HG03558 (cell line): ENCODE data around the gene PTPRA.

ENCODE experiments used
- ATAC-seq: cut with Tn5 transposase; IDR thresholded peaks from one replicate; pipeline ENCODE4 v1.9.1; 2021; ENCODE audit warnings: moderate number of reproducible peaks; ENCODE audit not compliant: unreplicated experiment; ENCODE audit errors: extremely low read depth

Gene PTPRA

DNA sequence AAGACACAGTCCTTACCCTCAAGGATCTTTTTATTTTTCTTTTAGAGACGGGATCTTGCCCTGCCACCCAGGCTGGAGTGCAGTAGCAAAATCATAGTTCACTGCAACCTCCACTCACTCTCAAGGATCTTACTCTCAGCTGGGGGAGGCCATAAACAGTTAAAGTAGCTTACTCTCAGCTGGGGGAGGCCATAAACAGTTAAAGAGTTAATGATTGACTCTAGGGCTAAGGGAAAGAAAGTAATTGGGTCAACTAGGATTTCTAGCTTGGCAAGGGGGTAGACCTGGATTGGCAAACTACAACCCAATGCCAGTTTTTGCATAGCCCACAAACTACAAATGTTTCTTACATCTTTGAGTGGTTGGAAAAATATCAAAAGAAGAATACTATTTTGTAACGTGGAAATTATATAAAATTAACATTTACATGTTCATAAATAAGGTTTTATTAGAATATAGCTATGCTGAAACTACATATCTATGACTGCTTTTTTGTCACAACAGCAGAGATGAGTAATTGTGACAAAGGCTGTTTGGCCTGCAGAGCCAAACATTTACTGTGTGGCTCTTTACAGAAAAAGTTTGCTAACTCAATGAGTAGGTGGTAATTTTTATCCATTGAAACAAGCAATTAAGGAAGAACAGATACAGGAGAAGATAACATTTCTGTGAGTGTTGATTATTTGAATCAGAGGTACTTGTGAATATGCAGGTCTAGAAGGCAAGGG, 46.4 kb downstream of the PTPRA start:
- ATAC-seq: no peak

- ATAC-seq: no peak
Observed at GRCh38 chr20:2920473-2920872, 47.2 kb downstream of the PTPRA start.

DNA sequence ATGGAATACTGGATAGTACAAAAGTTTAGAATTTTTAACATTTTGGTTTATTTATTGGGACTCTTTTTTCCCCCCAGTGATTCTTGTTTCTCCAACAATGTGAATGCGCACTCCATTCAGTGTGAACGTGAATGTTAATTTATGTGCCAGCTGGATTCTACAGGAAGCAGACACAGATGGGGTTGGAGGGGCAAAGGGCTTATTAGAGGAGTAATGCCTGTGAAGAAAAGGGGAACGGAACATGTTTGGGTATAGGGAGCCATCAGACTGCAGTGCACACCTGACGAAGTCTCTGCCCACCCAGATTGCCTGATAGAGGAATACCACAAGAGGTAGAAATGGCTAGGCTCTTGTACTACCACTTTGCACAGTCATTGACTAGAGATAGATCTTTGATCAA, 48.2 kb downstream of the PTPRA start:
- ATAC-seq: no peak

GRCh38 chr20:2922957-2923356, 49.7 kb downstream of the PTPRA start:
- ATAC-seq: no peak

- ATAC-seq: no peak
Observed at GRCh38 chr20:2930538-2930937, 57.3 kb downstream of the PTPRA start.

DNA sequence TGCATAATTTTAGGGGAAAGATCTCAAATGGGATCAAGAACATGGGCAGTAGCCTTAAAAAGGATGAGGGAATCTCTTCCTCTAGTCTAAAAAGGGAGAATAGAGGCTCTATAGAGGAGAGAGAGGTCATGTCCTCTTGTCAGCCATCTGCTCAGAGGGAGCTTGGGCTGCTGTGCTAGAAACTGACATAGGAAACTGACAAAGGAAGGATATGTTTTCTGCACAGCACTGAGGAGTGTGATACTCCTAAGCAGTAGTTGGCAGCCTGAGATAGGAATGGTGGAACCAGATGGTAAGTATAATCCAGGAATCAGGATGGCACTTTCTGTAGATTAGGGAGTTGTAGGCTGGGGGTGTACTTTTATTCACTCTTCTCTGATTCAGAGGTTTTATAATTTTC, 59.2 kb downstream of the PTPRA start:
- ATAC-seq: no peak

GRCh38 chr20:2937902-2938301, 64.6 kb downstream of the PTPRA start:
- no peak for ATAC-seq

DNA sequence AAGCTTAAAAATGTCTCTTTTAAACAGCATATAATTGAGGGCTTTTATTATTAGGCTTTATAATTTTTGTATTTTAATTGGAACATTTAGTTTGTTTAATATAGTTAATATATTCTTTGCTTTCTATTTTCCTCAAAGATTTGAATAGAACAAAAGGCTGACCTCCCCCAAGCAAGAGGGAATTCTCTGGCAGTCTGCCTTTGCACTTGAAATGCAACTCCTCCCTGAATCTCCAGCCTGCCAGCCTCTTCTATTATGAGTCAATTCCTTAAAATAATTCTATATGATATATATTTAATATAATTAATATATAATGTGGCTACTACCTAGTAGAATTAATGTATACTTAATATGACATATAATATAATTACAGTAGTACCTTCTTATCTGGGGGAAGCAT, 69.2 kb downstream of the PTPRA start:
- no peak for ATAC-seq

DNA sequence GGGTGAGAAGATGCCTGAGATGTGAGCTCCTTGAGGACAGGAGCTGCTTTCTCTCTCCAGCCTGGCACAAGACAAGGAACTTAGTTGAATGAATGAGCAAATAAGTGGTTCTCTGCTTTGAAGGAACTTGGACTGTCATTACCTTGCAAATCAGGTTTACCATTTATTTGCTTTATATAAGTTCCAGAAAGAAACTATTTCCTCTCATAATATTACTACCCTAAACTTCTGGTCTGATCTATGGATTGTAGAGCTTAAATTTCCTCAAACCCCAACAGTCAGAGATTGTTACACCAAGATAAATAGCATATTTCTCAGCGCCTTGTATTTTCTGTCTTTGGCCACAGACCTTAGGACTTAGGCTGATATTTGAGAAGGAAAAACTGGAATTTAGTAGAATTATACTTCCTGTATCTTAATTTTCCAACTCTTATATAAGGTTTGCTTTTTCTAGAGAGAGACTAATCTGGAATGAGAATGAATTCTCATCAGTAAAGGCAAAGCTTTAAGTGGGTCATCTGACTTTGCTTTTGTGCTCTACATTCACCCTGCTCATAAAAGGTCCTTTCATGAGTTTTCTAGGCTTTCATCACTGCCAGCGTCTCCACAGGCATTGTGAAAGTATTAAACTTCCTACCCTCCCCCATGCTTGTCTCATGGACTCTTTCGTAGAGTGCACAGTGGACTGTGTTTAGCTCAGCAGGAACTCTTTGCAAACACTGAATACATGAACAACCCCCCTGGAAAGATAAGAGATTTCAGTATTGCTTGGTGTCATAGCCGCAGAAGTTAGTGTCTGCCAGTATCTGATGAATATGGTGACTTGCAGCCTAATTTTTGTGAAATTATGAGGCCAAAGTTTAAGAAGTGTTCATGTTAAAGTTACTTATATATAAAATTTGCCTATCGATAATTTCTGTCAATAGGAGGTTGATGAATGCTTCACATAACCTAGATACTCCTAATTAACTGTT, 74.0 kb downstream of the PTPRA start:
- ATAC-seq: no peak

DNA sequence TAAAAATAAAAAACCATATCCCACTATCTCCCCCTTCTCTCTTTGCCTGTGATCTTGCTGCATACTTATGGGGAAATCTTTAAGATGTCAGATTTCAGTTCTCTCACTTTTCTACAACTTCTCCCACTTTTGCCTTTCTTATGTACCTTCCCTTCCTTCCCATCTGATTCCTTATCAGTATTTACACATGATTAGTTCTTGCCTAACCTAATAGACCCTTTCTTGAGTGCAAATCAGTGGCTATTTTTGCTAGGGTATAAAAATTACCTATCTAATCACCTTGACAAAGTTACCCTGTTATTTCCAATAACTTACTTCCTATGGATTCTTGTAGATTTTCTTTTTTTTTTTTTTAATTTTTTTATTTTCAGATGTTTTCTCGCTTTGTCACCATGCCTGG, 75.7 kb downstream of the PTPRA start:
- ATAC-seq: no peak

GRCh38 chr20:2952766-2953165, 79.5 kb downstream of the PTPRA start:
- no peak for ATAC-seq

DNA sequence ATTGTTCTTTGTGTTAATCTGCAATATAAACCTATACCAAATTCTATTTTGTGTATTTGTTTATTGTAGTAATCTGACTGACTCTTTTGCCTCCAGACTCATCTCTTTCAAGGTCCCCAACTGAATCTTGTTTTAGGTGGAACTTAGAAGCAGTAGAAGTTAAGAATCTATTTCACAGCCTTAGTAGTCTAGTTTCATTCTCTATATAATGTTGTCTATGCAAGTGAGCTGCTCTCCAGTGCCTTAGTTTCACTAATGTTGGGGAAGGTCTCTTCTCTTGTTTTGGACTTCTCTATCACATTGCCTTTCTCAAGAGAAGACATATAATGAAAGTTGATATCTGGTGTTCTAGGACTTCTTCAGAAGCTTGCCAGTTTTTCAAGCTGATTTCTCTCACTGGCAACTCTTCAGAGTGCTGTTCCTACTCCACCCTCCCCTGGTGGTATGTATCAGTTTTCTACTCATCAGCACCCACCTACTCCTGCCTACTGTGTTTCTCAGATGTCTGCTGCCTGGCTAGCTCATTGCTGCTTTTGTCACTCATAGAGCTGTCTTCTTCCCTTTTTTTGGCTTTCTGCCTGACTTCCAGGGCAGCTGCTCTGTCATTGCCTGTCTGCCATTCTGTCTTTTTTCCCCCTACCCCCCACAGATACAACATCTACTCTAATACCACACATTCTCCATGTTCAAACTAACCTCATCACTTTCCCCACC, 82.1 kb downstream of the PTPRA start:
- ATAC-seq: no peak

GRCh38 chr20:2956480-2956879, 83.2 kb downstream of the PTPRA start:
- ATAC-seq: no peak

- no peak for ATAC-seq
Observed at GRCh38 chr20:2967841-2968240, 94.6 kb downstream of the PTPRA start.

DNA sequence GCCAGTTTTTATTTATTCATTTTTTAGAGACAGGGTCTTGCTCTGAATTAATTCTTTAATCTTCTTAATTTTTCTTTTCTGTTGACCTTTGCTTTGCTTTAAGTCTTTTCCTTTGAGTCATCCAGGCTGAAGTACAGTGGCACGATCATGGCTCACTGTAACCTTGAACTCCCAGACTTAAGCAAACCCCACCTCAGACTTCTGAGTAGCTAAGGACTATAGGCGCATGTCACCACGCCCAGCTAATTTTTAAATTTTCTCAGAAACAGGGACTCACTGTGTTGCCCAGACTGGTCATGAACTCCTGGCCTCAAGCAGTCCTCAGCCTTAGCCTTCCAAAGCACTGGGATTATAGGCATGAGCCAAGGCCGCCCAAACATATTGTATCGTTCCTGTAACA, 98.8 kb downstream of the PTPRA start:
- no peak for ATAC-seq

DNA sequence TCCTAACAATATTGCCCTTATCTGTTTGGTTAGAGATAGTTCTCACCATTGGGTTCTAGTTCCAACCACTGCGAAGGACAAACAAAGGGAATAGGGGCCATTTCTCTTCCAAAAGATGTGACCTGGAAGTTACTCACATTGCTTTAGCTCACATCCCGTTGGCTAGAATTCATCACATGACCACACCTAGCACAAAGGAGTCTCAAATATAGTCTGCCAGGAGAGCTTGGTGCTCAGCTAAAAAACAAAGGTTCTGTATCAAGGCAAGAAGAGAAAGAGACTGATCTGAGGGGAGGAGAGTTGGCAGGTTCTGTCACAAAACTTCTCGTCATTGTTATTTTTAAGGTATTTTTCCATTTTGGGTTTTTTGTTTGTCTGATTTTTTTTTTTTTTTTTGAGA, 100.3 kb downstream of the PTPRA start:
- no peak for ATAC-seq

GRCh38 chr20:2978519-2978918, 105.2 kb downstream of the PTPRA start:
- no peak for ATAC-seq

DNA sequence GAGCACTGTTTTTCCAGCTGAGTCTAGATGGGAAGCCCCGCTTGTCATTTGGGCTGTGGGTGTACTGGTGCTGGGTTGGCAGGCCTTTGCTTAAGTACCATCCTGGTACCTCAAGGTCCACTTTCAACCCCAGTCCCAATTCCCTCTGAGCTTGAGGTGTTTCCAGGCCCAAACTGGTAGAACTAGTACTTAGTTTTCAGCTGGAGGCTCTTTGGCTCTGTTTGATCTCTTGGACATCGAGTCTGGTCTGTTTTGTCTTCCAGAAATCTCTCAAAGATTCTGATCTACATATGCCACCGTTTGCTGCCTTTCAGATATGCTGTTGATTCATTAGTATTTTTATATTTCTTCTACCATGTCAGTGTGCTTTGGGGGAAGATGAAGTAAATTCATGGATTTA, 108.4 kb downstream of the PTPRA start:
- ATAC-seq: no peak

- ATAC-seq: no peak
Observed at GRCh38 chr20:2983508-2983907, 110.2 kb downstream of the PTPRA start.

GRCh38 chr20:2984028-2984501, 110.8 kb downstream of the PTPRA start:
- no peak for ATAC-seq
